Panc1 (cell line): ENCODE measurements around the gene CDH12.

Experiments used
- CTCF ChIP-seq: fragments of 450-650 bp; IDR thresholded peaks from 2 replicates; pipeline ENCODE4 v1.5.1; 2017; ENCODE audit warnings: mild to moderate bottlenecking
- POLR2AphosphoS5 ChIP-seq: IDR thresholded peaks from 2 replicates; pipeline ENCODE4 v1.6.1; 2012; ENCODE audit warnings: mild to moderate bottlenecking, low read depth, low read length, moderate library complexity
- TCF7L2 ChIP-seq: IDR thresholded peaks from 2 replicates; pipeline ENCODE4 v1.6.1; 2011; ENCODE audit warnings: mild to moderate bottlenecking, low read depth, low read length, inconsistent platforms

GRCh38 chr5:22411554-22412349 lies 441.4 kb downstream of the CDH12 start:
- TF ChIP-seq CTCF, result no peak
- TF ChIP-seq POLR2AphosphoS5, result no peak
- TF ChIP-seq TCF7L2, result no peak
